ENCODE data around the gene TLE5. TPM values are rescaled to one million over a fixed set of nuclear protein-coding genes. Genes with fewer than 3 reads are reported as not detected.
"Not testable (repeated sequence)": the region's sequence is repeated elsewhere in the genome, so short reads cannot be mapped to it uniquely, and the experiment has no call there.

Gene TLE5
- total RNA-seq, 2 donors from 2014 or later: 407 to 409 TPM

DNA sequence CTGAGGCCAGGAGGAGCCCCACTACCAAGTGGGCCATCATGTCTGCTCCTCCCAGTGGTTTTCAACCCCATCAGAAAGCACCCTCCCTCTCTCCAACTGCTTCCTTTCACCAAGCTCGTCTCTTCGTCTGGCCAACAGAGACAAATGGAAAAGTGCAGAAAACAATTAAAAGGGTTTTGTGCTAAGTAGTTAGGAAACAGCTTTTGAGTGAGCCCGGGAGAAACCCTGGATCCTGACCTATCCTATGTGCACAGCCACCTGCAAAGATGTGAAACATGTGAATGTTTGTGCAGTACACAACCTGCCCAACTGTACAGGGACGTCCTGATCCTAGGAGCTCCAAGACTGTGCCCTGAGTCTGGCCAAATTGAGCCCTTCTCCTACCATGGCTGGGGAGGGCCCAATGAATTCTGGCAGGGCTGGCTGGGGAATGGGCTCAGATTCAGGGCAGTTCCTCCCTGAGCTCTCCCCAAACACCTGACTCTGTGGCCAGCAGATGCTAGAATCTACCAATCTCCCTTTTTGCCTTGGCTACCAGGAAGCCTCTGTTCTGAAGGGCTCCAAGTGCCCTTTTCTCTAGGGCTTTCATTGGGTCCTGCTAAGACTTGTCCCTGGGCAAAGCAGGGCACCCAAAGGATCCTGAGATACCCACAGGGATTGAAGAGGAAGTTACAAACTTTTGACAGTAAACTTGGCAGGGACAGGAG lies 7.9 kb downstream of the TLE5 start:
- no peak for DNase-seq
- H3K36me3 ChIP-seq: peaks cover 11% of the 10 kb centered on the region
- no peaks in the 10 kb centered on the region for H3K27me3 ChIP-seq
- intact Hi-C loops (cut with DNase I): no loop called here
- H3K9ac ChIP-seq (ENCODE audit: low read depth in 2 of 2, low read length in 2 of 2): peak overlapping the region in 1 of 2 donors; percentile 48
- TF ChIP-seq, protein P1, sequence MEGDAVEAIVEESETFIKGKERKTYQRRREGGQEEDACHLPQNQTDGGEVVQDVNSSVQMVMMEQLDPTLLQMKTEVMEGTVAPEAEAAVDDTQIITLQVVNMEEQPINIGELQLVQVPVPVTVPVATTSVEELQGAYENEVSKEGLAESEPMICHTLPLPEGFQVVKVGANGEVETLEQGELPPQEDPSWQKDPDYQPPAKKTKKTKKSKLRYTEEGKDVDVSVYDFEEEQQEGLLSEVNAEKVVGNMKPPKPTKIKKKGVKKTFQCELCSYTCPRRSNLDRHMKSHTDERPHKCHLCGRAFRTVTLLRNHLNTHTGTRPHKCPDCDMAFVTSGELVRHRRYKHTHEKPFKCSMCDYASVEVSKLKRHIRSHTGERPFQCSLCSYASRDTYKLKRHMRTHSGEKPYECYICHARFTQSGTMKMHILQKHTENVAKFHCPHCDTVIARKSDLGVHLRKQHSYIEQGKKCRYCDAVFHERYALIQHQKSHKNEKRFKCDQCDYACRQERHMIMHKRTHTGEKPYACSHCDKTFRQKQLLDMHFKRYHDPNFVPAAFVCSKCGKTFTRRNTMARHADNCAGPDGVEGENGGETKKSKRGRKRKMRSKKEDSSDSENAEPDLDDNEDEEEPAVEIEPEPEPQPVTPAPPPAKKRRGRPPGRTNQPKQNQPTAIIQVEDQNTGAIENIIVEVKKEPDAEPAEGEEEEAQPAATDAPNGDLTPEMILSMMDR (IDR thresholded peaks at IDR 0.05): no peak
- no peaks in the 10 kb centered on the region for H3K4me1 ChIP-seq
- H3K4me3 ChIP-seq: no peak overlapping the region
- H3K9me3 ChIP-seq: no peaks in the 10 kb centered on the region
- no peak overlapping the region for H3K27ac ChIP-seq

DNA sequence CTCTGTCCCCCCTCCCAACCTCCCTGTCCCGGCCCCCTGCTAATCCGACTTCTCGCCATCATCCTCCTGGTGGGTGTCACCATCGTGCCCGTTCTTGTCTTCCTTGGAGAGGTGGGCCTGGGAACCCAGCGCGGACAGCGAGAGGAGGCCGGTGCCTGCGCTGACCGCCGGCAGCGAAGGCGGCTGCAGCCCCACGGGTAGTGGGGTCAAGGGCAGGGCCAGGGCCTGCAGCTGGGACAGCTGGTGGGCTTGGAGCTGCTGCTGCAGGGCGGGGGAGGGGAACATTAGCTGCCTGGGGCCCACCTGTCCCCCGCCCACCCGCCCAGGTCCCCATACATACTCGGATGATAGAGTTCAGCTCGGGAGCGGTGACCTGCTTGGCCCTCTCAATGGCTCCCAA lies 8.5 kb downstream of the TLE5 start:
- Histone ChIP-seq H3K9me3 (no peaks in the 10 kb centered on the region), H3K27me3 (no peaks in the 10 kb centered on the region), H3K27ac (no peak overlapping the region), H3K9ac (ENCODE audit: low read depth in 2 of 2, low read length in 2 of 2) (no peak overlapping the region), H3K4me3 (no peak overlapping the region), H3K4me1 (no peaks in the 10 kb centered on the region), H3K36me3 (peaks cover 10% of the 10 kb centered on the region)
- TF ChIP-seq, protein P1 (IDR thresholded peaks at IDR 0.05): no peak
- intact Hi-C loops (cut with DNase I): no loop called here
- no peak for DNase-seq

DNA sequence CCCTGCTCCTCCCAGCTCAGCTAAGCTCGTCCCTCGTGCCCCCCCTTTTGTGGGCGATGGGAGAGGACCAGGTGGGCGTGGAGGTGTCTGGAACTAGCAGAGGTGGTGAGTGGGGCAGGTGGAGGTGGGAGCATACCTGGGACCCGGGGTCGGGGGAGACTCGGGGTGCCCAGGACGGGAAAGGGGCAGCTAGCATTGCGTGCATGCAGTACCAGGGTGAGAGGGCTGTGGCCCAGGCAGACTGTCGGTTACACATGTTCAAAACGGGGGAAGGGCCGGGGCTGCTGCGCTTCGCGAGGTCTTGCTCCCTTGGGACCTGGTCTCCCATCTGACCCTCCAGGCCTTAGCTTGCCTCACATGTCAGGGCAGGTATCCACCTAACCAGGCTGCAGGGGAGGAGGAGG lies 9.1 kb downstream of the TLE5 start:
- DNase-seq: no peak
- Histone ChIP-seq H3K9me3 (no peaks in the 10 kb centered on the region), H3K27me3 (no peaks in the 10 kb centered on the region), H3K4me3 (no peak overlapping the region), H3K4me1 (no peaks in the 10 kb centered on the region), H3K27ac (no peak overlapping the region), H3K9ac (ENCODE audit: low read depth in 2 of 2, low read length in 2 of 2) (no peak overlapping the region), H3K36me3 (peaks cover 6% of the 10 kb centered on the region)
- intact Hi-C loops (cut with DNase I): no loop called here
- TF ChIP-seq, protein P1 (IDR thresholded peaks at IDR 0.05): no peak

DNA sequence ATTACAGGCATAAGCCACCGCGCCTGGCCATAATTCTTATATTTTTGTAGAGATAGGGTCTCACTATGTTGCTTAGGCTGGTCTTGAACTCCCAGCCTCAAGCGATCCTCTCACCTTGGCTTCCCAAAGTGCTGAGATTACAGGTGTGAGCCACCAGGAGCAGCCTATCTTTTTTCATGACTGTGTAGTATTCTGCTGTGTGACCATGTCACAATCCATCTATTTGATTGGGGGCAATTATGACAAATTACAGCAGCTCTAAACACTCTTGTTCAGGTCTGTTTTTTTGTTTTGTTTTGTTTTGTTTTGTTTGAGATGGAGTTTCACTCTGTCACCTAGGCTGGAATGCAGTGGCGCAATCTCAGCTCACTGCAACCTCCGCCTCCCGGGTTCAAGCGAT lies 12.3 kb downstream of the TLE5 start:
- DNase-seq; H3K4me1 ChIP-seq; intact Hi-C loops (cut with DNase I); H3K27ac ChIP-seq; H3K4me3 ChIP-seq; H3K9me3 ChIP-seq; H3K9ac ChIP-seq (ENCODE audit: low read depth in 2 of 2, low read length in 2 of 2); H3K27me3 ChIP-seq; H3K36me3 ChIP-seq: not testable (repeated sequence)

DNA sequence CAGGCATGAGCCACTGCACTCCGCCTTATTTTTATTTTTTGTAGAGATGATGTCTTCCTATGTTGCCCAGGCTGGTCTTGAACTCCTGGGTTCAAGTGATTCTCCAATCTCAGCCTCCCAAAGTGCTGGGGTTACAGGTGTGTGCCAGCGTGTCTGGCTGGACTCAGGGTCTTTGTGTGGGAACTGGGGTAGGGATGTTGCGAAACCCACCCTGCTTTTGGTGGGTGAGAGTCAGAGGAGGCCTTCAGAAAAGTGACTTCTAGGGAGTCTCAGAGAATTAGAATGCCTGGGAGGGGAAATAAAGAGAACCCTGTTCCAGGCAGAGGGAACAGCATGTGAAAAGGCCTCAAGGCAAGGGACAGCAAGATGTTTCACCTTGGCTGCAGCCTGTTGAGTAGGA lies 13.2 kb downstream of the TLE5 start:
- no peak overlapping the region for H3K9ac ChIP-seq (ENCODE audit: low read depth in 2 of 2, low read length in 2 of 2)
- H3K27ac ChIP-seq: no peak overlapping the region
- intact Hi-C loops (cut with DNase I): no loop called here
- no peak for DNase-seq
- H3K4me3 ChIP-seq: no peak overlapping the region
- H3K9me3 ChIP-seq: no peaks in the 10 kb centered on the region
- no peaks in the 10 kb centered on the region for H3K4me1 ChIP-seq
- no peaks in the 10 kb centered on the region for H3K36me3 ChIP-seq
- no peaks in the 10 kb centered on the region for H3K27me3 ChIP-seq
- TF ChIP-seq, protein P1 (IDR thresholded peaks at IDR 0.05): no peak

DNA sequence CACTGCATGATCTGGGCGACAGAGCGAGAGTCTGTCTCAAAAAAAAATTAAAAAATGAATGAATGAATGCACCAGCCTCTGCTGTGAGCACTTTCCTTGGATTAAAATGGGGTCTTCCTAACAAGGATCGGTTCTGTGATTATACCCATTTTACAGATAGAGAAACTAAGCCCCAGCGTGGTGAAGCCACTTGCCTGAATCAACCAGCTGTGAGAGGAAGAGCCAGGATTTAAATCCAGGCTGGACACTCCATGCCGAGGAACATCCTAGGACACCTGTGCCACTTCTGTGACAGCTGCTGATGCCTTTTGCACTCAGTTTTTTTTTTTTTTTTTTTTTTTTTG lies 14.1 kb downstream of the TLE5 start:
- Histone ChIP-seq H3K36me3 (no peaks in the 10 kb centered on the region), H3K27ac (peak overlapping the region; percentile 25), H3K4me3 (peak overlapping the region; percentile 3), H3K4me1 (no peaks in the 10 kb centered on the region), H3K9ac (ENCODE audit: low read depth in 2 of 2, low read length in 2 of 2) (no peak overlapping the region), H3K27me3 (no peaks in the 10 kb centered on the region), H3K9me3 (no peaks in the 10 kb centered on the region)
- intact Hi-C loops (cut with DNase I): no loop called here
- TF ChIP-seq, protein P1 (IDR thresholded peaks at IDR 0.05): no peak
- DNase-seq: no peak
